Measurements from ENCODE around the gene RBP3. TPM values are rescaled to one million over a fixed set of nuclear protein-coding genes. Genes with fewer than 3 reads are reported as not detected.

The RBP3 gene
- total RNA-seq, 1 donor from 2014 or later: not detected

- Histone ChIP-seq H3K27ac (no peak overlapping the region), H3K4me3 (no peak overlapping the region), H3K36me3 (no peaks in the 10 kb centered on the region), H3K4me1 (peaks cover 6% of the 10 kb centered on the region), H3K27me3 (ENCODE audit: low read depth) (no peaks in the 10 kb centered on the region), H3K9me3 (no peaks in the 10 kb centered on the region)
- ATAC-seq (no peak), DNase-seq (no peak)
- no peak for TF ChIP-seq CTCF (IDR thresholded peaks at IDR 0.05)
- intact Hi-C loops (cut with DNase I): no loop called here
Measured at GRCh38 chr10:47401874-47402640, 53.9 kb downstream of the RBP3 start.

GRCh38 chr10:47402641-47403301, 54.6 kb downstream of the RBP3 start:
- Histone ChIP-seq H3K36me3 (no peaks in the 10 kb centered on the region), H3K27me3 (ENCODE audit: low read depth) (no peaks in the 10 kb centered on the region), H3K9me3 (no peaks in the 10 kb centered on the region), H3K27ac (no peak overlapping the region), H3K4me1 (peaks cover 6% of the 10 kb centered on the region), H3K4me3 (no peak overlapping the region)
- DNase-seq: peak; percentile 46
- TF ChIP-seq CTCF (IDR thresholded peaks at IDR 0.05): no peak
- intact Hi-C loops (cut with DNase I): no loop called here
- peak; percentile 70 to 78 for ATAC-seq

GRCh38 chr10:47403446-47404318, 55.5 kb downstream of the RBP3 start:
- no peak for TF ChIP-seq CTCF (IDR thresholded peaks at IDR 0.05)
- H3K36me3 ChIP-seq: no peaks in the 10 kb centered on the region
- no peaks in the 10 kb centered on the region for H3K27me3 ChIP-seq (ENCODE audit: low read depth)
- no peak overlapping the region for H3K4me3 ChIP-seq
- no peak overlapping the region for H3K27ac ChIP-seq
- intact Hi-C loops (cut with DNase I): no loop called here
- no peaks in the 10 kb centered on the region for H3K9me3 ChIP-seq
- ATAC-seq: no peak
- DNase-seq: no peak
- H3K4me1 ChIP-seq: peaks cover 6% of the 10 kb centered on the region

DNA sequence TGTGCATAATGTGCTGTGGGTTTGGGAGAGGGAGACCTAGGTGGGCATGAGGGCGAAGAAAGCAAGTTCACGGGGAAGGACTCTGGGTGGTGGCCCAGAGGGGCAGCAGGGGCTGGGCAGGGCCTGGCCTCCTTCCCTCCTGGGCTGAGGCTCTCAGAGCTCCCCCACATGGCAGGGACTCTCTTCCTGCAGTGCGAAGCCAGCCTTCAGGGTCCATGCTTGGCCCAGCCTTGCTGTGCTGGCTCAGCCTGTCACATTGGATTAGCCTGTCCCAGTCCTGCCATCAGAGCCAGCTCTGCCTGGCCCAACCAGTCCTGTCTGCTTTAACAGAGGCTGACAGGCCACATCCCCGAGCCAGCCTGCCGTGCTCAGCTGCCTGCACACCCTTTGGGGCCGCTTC, 56.3 kb downstream of the RBP3 start:
- no peaks in the 10 kb centered on the region for H3K9me3 ChIP-seq
- intact Hi-C loops (cut with DNase I): no loop called here
- no peaks in the 10 kb centered on the region for H3K36me3 ChIP-seq
- no peak for TF ChIP-seq CTCF (IDR thresholded peaks at IDR 0.05)
- no peak overlapping the region for H3K4me3 ChIP-seq
- ATAC-seq (no peak), DNase-seq (no peak)
- H3K4me1 ChIP-seq: peaks cover 6% of the 10 kb centered on the region
- H3K27me3 ChIP-seq (ENCODE audit: low read depth): no peaks in the 10 kb centered on the region
- H3K27ac ChIP-seq: no peak overlapping the region

- Histone ChIP-seq H3K36me3 (no peaks in the 10 kb centered on the region), H3K27me3 (ENCODE audit: low read depth) (no peaks in the 10 kb centered on the region), H3K4me3 (no peak overlapping the region), H3K27ac (no peak overlapping the region), H3K9me3 (no peaks in the 10 kb centered on the region), H3K4me1 (peaks cover 6% of the 10 kb centered on the region)
- DNase-seq: no peak
- no peak for TF ChIP-seq CTCF (IDR thresholded peaks at IDR 0.05)
- intact Hi-C loops (cut with DNase I): no loop called here
- no peak for ATAC-seq
Measured at GRCh38 chr10:47404937-47405336, 56.8 kb downstream of the RBP3 start.
